Ovary (tissue), 3 donors: Measurements from ENCODE around the gene WNT5A.

Source experiments
- CTCF ChIP-seq, 3 donors: fragments of 450-650 bp in 2 of 3; fragments of 200-600 bp in 1 of 3; IDR thresholded peaks; one replicate each; pipeline versions ENCODE4 v1.5.1 to v1.8.0; 2016 to 2022; ENCODE audit warnings: antibody characterized with exemption in 3 of 3, mild to moderate bottlenecking in 1 of 3
- POLR2A ChIP-seq: fragments of 450-650 bp; IDR thresholded peaks from one replicate; pipeline ENCODE4 v1.6.1; 2017; ENCODE audit warnings: antibody characterized with exemption, mild to moderate bottlenecking, moderate library complexity
- donor health status: DM: no; HTN: no; CAD: no.

- no peak for TF ChIP-seq CTCF (IDR thresholded peaks at IDR 0.05)
- TF ChIP-seq POLR2A: no peak
These were observed 36.4 kb upstream of the WNT5A start for GRCh38 chr3:55523471-55523870.
